ENCODE results near the gene DHX30. TPM values are rescaled to one million over a fixed set of nuclear protein-coding genes. Genes with fewer than 3 reads are reported as not detected.

Gene DHX30
- polyA plus RNA-seq, 3 donors: 23.1 to 45.9 (median 24.6) TPM

DNA sequence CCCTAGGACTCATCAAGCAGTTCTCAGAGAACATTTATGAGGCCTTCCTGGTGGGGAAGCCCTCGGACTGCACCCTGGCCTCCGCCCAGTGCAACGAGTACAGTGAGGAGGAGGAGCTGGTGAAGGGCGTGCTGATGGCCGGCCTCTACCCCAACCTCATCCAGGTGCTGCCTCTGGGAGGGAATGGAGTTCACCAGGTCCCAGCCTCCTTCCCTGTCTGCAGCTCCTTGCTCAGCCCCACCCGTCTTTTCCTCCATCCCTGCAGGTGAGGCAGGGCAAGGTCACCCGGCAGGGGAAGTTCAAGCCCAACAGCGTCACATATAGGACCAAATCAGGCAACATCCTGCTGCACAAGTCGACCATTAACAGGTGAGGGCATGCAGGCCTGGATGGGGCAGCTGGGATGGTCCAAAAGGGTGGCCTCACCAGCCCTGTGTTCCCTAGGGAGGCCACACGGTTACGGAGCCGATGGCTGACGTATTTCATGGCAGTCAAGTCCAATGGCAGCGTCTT, 46.3 kb downstream of the DHX30 start:
- no peak overlapping the region for H3K27ac ChIP-seq (ENCODE audit: low read depth, low read length)
- WGBS, 3 donors: 82 to 86% (median 83%) methylated on average over 14 of the region's 14 CpGs

DNA sequence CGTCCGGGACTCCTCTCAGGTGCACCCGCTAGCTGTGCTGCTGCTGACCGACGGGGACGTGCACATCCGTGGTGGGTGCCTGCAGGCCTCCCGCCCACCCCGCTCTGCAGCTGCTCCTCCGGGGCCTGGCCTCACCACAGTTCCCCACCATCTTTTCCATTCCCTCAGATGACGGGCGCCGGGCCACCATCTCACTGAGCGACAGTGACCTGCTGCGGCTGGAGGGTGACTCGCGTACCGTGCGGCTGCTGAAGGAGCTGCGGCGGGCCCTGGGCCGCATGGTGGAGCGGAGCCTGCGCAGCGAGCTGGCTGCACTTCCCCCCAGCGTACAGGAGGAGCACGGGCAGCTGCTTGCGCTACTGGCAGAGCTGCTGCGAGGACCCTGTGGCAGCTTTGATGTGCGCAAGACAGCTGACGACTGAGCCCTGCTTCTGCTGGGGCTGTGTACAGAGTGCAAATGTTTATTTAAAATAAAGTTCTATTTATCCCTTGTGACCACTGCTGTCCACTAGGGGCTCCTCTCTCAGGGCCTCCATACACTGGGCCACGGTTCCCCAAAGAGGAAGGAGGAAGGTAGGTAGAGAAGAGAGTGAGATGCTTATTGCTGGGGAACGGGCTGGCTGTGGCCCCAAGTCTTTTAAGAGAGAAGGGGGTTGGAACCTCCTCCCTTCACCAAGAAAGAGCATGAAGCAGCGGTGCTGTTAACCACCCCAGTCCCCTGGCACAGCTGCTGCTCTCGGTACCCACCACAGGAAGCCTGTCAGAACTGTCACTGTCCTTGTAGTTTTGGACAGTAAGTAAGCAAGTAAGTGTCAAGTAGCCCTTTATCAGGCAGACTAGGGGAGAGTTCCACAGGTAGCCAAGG, 47.0 kb downstream of the DHX30 start:
- WGBS, 3 donors: 88 to 91% (median 89%) methylated on average over 35 of the region's 35 CpGs
- no peak overlapping the region for H3K27ac ChIP-seq (ENCODE audit: low read depth, low read length)

GRCh38 chr3:47850564-47851410, 47.8 kb downstream of the DHX30 start:
- 67 to 79% (median 71%) methylated on average over 14 of the region's 14 CpGs for WGBS, 3 donors
- H3K27ac ChIP-seq (ENCODE audit: low read depth, low read length): no peak overlapping the region

- H3K27ac ChIP-seq (ENCODE audit: low read depth, low read length): no peak overlapping the region
- WGBS, 3 donors: 91 to 97% (median 94%) methylated on average over 12 of the region's 12 CpGs
Measured at GRCh38 chr3:47851888-47852603, 49.1 kb downstream of the DHX30 start.

GRCh38 chr3:47852604-47853602, 50.0 kb downstream of the DHX30 start:
- no peak overlapping the region for H3K27ac ChIP-seq (ENCODE audit: low read depth, low read length)
- WGBS, 3 donors: 88 to 89% (median 89%) methylated on average over 29 to 36 of the region's 36 CpGs

DNA sequence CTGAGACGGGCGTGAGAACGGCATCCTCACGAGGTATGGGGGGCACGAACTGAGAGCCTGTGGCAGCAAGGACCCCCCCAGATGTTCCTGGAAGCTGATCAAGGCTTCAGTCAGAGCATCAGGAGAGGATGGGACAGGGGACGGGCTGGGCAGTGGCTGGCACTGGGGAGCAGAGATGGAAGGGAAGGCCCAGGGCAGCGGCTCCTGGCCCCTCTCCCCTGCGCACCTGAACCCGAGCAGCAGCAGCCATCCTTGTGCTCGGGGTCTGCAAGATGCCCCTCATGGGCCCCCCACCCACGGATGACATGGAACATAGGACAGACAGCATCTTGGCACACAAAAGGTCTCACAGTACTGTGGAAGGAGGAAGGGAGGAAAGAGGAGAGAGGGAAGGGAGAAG, 51.3 kb downstream of the DHX30 start:
- WGBS, 3 donors: 85 to 92% (median 87%) methylated on average over 11 of the region's 11 CpGs
- no peak overlapping the region for H3K27ac ChIP-seq (ENCODE audit: low read depth, low read length)

DNA sequence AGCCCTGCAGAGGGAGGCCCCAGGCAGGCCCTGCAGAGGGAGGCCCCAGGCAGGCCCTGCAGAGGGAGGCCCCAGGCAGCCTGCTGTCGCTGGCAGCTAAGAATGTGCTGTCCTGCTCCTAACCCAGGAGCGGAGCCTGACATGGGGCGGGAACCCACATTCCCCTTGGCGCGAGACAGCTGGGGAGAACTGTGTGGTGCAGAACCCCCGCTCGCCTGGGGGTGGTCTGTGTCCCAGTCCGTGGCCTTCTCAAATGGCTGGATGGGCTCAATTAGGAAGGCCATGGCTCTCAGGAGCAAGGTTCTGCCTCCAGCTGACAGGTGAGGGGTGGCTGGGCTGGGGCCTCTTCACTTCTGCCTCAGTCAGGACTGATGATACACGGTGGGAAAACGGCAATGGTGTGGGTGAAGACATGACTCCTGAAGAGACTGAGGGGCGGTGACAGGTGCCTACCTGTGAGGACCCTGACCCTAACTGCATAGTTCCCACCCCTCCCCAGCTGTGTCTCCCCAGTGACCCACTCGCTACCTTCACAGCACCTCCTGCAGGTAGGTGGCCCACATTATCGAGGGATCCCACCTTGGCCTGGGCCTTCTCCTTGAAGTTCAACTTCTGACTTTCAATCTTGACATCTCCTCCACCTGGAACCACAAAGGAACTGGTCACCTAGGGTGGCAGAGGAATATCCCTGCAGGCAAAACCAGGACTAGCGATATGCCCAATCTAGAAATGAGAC, 52.0 kb downstream of the DHX30 start:
- no peak overlapping the region for H3K27ac ChIP-seq (ENCODE audit: low read depth, low read length)
- 92 to 94% (median 93%) methylated on average over 14 of the region's 14 CpGs for WGBS, 3 donors

- 84 to 92% (median 88%) methylated on average over 21 of the region's 21 CpGs for WGBS, 3 donors
- H3K27ac ChIP-seq (ENCODE audit: low read depth, low read length): no peak overlapping the region
Measured at GRCh38 chr3:47855461-47856383, 52.8 kb downstream of the DHX30 start.

GRCh38 chr3:47856669-47857068, 53.7 kb downstream of the DHX30 start:
- WGBS, 3 donors: 88 to 92% (median 89%) methylated on average over 11 of the region's 11 CpGs
- H3K27ac ChIP-seq (ENCODE audit: low read depth, low read length): no peak overlapping the region

GRCh38 chr3:47857151-47857550, 54.2 kb downstream of the DHX30 start:
- no peak overlapping the region for H3K27ac ChIP-seq (ENCODE audit: low read depth, low read length)
- WGBS, 3 donors: 80 to 88% (median 85%) methylated on average over 2 of the region's 2 CpGs

DNA sequence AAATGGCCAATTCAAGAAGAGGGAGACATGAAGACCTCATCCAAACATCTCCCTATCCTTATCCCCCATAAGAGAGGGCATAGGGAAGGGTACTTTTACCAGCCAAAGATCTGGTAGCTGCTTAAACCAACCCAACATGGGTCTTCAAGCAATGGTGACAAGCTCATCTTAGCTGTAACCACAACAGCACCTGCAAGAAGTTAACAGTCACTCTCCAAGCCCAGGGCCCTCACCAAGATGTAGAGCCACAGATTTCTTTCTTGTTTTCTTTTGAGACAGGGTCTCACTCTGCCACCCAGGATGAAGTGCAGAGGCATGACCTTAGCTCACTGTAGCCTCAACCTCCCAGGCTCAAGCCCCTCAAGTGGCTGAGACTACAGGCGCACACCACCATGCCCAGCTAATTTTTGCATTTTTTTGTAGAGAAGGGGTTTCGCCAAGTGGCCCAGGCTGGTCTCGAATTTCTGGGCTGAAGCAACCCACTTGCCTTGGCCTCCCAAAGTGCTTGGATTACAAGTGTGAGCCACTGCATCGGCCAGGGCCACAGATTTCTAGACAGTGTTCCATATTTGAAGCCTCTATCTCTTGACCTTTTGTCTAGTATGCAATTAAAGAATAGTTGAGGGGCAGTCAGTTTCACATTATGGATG, 57.1 kb downstream of the DHX30 start:
- H3K27ac ChIP-seq (ENCODE audit: low read depth, low read length): no peak overlapping the region
- 95 to 99% (median 96%) methylated on average over 4 of the region's 4 CpGs for WGBS, 3 donors

GRCh38 chr3:47863391-47864128, 60.6 kb downstream of the DHX30 start:
- H3K27ac ChIP-seq (ENCODE audit: low read depth, low read length): no peak overlapping the region
- 89 to 95% (median 94%) methylated on average over 12 of the region's 12 CpGs for WGBS, 3 donors

DNA sequence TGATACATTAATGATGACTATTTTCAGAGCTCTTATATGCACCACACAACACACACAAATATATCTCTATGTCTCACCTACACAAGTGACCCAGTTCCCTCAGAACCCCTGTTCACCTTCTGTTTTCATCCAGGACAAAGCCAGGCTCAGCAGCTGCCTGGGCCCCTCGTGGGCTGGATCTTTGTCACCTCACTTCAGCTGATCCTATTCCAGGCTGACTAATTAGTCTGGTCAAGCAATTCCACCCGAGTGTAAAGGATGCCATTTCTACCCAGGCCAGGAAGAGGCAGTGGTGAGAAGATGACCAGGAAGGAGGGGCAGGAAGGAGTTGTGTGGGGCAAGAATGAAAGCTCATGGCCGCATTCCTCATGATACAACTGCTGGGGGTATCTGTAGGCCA, 62.3 kb downstream of the DHX30 start:
- no peak overlapping the region for H3K27ac ChIP-seq (ENCODE audit: low read depth, low read length)
- WGBS, 3 donors: 60 to 63% (median 61%) methylated on average over 3 of the region's 3 CpGs

DNA sequence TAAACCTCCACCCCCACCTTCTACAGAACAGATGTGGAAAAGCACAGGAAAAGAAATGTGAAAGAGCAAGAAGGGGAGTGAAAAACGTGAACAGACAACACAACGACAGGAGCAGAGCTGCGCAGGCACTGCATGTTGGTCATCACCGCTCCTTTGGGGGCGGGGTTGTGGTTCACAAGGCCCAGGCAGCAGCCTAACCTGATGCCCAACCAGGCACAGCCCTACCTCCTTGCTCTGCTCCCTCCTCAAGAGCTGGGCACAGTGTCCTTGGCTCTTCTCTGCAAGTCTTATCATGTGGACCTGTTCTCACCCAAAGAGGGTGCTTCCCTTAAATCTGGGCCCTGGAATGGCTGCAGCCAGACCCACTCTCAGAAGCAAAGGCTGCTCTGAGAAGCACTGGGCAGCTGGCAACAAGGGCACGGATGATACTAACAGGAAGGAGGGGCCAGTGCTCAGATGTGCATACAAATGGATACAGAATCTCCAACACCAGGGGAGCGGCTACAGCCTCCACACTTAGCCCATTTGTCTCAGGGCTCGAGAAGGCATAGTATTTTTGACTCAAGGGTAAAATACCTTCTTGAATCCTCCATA, 64.6 kb downstream of the DHX30 start:
- H3K27ac ChIP-seq (ENCODE audit: low read depth, low read length): no peak overlapping the region

More for the DNA sequence above, 64.6 kb downstream of the DHX30 start:
- 83 to 93% (median 92%) methylated on average over 8 of the region's 8 CpGs for WGBS, 3 donors
